Subcutaneous adipose tissue (tissue), 4 donors: ENCODE measurements around the gene ST8SIA1. TPM values are rescaled to one million over a fixed set of nuclear protein-coding genes. Genes with fewer than 3 reads are reported as not detected.

ENCODE experiments used
- CTCF ChIP-seq: fragments of 450-650 bp; IDR thresholded peaks from one replicate; pipeline ENCODE4 v1.5.1; 2016; ENCODE audit warnings: low read depth, mild to moderate bottlenecking, control low read depth, antibody characterized with exemption, moderate library complexity
- total RNA-seq, 4 donors: library from RNA; depleted of rRNA; stranded (reverse); fragments of >200 nt; gene quantifications; one replicate each; pipeline ENCODE4 v1.1.0, GENCODE V29; 2016

The ST8SIA1 gene
- 1 to 10 TPM in 2 of 4 donors, under 1 TPM in 2; 0.44 to 2.0 (median 0.98) TPM for total RNA-seq

GRCh38 chr12:22334410-22335100, at the start of gene ST8SIA1:
Gene ST8SIA1 (minus strand): TSS chr12:22334707. CDS start chr12:22334232, 475 bp downstream.
- no peak for TF ChIP-seq CTCF

GRCh38 chr12:22380031-22380430, 45.5 kb upstream of the ST8SIA1 start:
- no peak for TF ChIP-seq CTCF

- no peak for TF ChIP-seq CTCF
Observed at GRCh38 chr12:22377731-22378496, 43.4 kb upstream of the ST8SIA1 start.

GRCh38 chr12:22374508-22374907, 40.0 kb upstream of the ST8SIA1 start:
- no peak for TF ChIP-seq CTCF

- no peak for TF ChIP-seq CTCF
Observed at GRCh38 chr12:22372277-22372837, 37.9 kb upstream of the ST8SIA1 start.

GRCh38 chr12:22366181-22366580, 31.7 kb upstream of the ST8SIA1 start:
- no peak for TF ChIP-seq CTCF

GRCh38 chr12:22361785-22362184, 27.3 kb upstream of the ST8SIA1 start:
- TF ChIP-seq CTCF: no peak
